HEK293 (cell line): ENCODE data around the gene WDR1.

ENCODE experiments used
- CTCF ChIP-seq: fragments of 450-650 bp; formaldehyde crosslinking; IDR thresholded peaks from 2 replicates; pipeline ENCODE4 v1.5.1; 2016; ENCODE audit warnings: missing biosample characterization, missing genetic modification characterization
- SALL2 ChIP-seq: fragments of 450-650 bp; formaldehyde crosslinking; IDR thresholded peaks from 2 replicates; pipeline ENCODE4 v1.5.0; 2017; ENCODE audit warnings: missing biosample characterization, mild to moderate bottlenecking, missing genetic modification characterization, borderline replicate concordance
- YY1 ChIP-seq: fragments of 450-650 bp; formaldehyde crosslinking; IDR thresholded peaks from 2 replicates; pipeline ENCODE4 v1.5.1; 2018; ENCODE audit warnings: missing biosample characterization, missing genetic modification characterization
- ZNF214 ChIP-seq: fragments of 450-650 bp; formaldehyde crosslinking; IDR thresholded peaks from 2 replicates; pipeline ENCODE4 v1.5.1; 2017; ENCODE audit warnings: missing biosample characterization, mild to moderate bottlenecking, missing genetic modification characterization, borderline replicate concordance
- ZNF302 ChIP-seq: fragments of 450-650 bp; formaldehyde crosslinking; IDR thresholded peaks from 2 replicates; pipeline ENCODE4 v1.5.1; 2016; ENCODE audit warnings: missing biosample characterization, missing genetic modification characterization, low read depth
- ZNF501 ChIP-seq: fragments of 450-650 bp; formaldehyde crosslinking; IDR thresholded peaks from 2 replicates; pipeline ENCODE4 v1.5.1; 2016; ENCODE audit warnings: missing biosample characterization, missing genetic modification characterization
- ZNF561 ChIP-seq: fragments of 450-650 bp; IDR thresholded peaks from 2 replicates; pipeline ENCODE4 v1.5.1; 2018; ENCODE audit warnings: missing biosample characterization, missing genetic modification characterization, borderline replicate concordance

- TF ChIP-seq CTCF, result no peak
- no peak for TF ChIP-seq ZNF561 (tag by site-specific recombination)
- TF ChIP-seq ZNF214 (tag by site-specific recombination), result no peak
- no peak for TF ChIP-seq ZNF501 (tag by site-specific recombination)
- TF ChIP-seq SALL2, result no peak
- no peak for TF ChIP-seq ZNF302 (tag by site-specific recombination)
- no peak for TF ChIP-seq YY1 (tag by site-specific recombination)
Measured at GRCh38 chr4:10139518-10139917, 22.9 kb upstream of the WDR1 start.
